ENCODE measurements around the gene OPCML.

GRCh38 chr11:132822276-132822675, 710.0 kb downstream of the OPCML start:
- TF ChIP-seq CTCF (IDR thresholded peaks at IDR 0.05) (no peak), POLR2A (IDR thresholded peaks at IDR 0.05) (no peak)
